Heart left ventricle (tissue), 13 donors: ENCODE measurements around the gene DNMT3A.

Source experiments
- POLR2A ChIP-seq, 2 donors: fragments of 450-650 bp; IDR thresholded peaks; one replicate each; pipeline ENCODE4 v1.6.1; 2017; ENCODE audit warnings: antibody characterized with exemption in 2 of 2, mild to moderate bottlenecking in 2 of 2, moderate library complexity in 2 of 2
- TF ChIP-seq, protein P1 (sequence below), 12 donors: fragments of 200-600 bp; sonication (generic) in 4 of 12; IDR thresholded peaks; one replicate each; pipeline versions ENCODE4 v1.5.0 to v1.8.0; 2018 to 2022; ENCODE audit warnings: antibody characterized with exemption in 12 of 12, mild to moderate bottlenecking in 5 of 12
- donor health status: ischemic (EF 13 %, LVEDD 7.1; RV severe dilation, severe dysfunction).
- donor health status: DM: no; HTN: yes; CAD: no.
- donor health status: DM: no; HTN: no; CAD: no.
- donor health status: ischemic (EF 25% LVEDD 6.9; RV normal size, moderate dysfunction).
- donor health status: ischemic (EF 25% LVEDD 5.7; RV mildly dilated, moderate dysfunction).
- donor health status: ischemic (EF 35%, LVEDD 5.7; RV mildly dilated, moderate dysfunction).
- donor health status: nonischemic (EF 11% LVEDD 7.7; RV severe dilation, severe dysfunction).
- donor health status: DM: yes; HTN: yes; CAD: no.
- donor health status: PGD.
- donor health status: ischemic (EF 29% LVEDD 5.4; RV normal size, mild dysfunction).
- donor health status: nonischemic (EF 23%, LVEDD 6.1; RV moderate dilation, normal function).

- TF ChIP-seq, protein P1, sequence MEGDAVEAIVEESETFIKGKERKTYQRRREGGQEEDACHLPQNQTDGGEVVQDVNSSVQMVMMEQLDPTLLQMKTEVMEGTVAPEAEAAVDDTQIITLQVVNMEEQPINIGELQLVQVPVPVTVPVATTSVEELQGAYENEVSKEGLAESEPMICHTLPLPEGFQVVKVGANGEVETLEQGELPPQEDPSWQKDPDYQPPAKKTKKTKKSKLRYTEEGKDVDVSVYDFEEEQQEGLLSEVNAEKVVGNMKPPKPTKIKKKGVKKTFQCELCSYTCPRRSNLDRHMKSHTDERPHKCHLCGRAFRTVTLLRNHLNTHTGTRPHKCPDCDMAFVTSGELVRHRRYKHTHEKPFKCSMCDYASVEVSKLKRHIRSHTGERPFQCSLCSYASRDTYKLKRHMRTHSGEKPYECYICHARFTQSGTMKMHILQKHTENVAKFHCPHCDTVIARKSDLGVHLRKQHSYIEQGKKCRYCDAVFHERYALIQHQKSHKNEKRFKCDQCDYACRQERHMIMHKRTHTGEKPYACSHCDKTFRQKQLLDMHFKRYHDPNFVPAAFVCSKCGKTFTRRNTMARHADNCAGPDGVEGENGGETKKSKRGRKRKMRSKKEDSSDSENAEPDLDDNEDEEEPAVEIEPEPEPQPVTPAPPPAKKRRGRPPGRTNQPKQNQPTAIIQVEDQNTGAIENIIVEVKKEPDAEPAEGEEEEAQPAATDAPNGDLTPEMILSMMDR (IDR thresholded peaks at IDR 0.05): no peak
- TF ChIP-seq POLR2A (IDR thresholded peaks at IDR 0.05): no peak
Observed at GRCh38 chr2:25265001-25265400, 76.7 kb downstream of the DNMT3A start.
